GM12878 (cell line): ENCODE measurements around the gene DTD1. TPM values are rescaled to one million over a fixed set of nuclear protein-coding genes. Genes with fewer than 3 reads are reported as not detected.

ENCODE experiments used
- ATAC-seq: fragments of 200-7000 bp; cut with Tn5 transposase; 3 replicates; pipeline ENCODE4 v1.9.1; 2020; ENCODE audit warnings: mild to moderate bottlenecking, moderate library complexity
- BruUV-seq: library from RNA; stranded (reverse); fragments of 400-500 nt; replicated peaks from 2 replicates; lab custom pipeline; 2021; lab: Mats Ljungman, UMichigan
- CTCF ChIA-PET: fragments of 300-600 bp; sonication (Branson Sonifier 250); formaldehyde crosslinking; extraction: SDS; loops from one replicate; lab custom pipeline; 2021; ENCODE audit warnings: inconsistent platforms; lab: Yijun Ruan, JAX
- POLR2A ChIA-PET: fragments of 350-600 bp; formaldehyde crosslinking; extraction: SDS; loops from one replicate; lab custom pipeline; 2021; ENCODE audit warnings: inconsistent platforms; lab: Charles Lee
- RAD21 ChIA-PET: fragments of 300-600 bp; sonication (Branson Sonifier 250); formaldehyde crosslinking; loops from one replicate; lab custom pipeline; 2023; ENCODE audit warnings: antibody characterized with exemption; ENCODE audit not compliant: unreplicated experiment; lab: Charles Lee
- SMC1A ChIA-PET: fragments of 300-600 bp; sonication (Branson Sonifier 250); formaldehyde crosslinking; loops from one replicate; lab custom pipeline; 2023; ENCODE audit not compliant: unreplicated experiment, uncharacterized antibody; lab: Charles Lee
- DNase-seq: peaks from one replicate; pipeline ENCODE4 v3.0.0-alpha.2; 2011; ENCODE audit warnings: low read depth, low spot score
- FAIRE-seq: peaks from 3 replicates; lab custom pipeline; 2011; peaks lifted over from hg19 to GRCh38; lab: Jason Lieb, UNC
- H2AFZ ChIP-seq: 2 replicates; pipeline ENCODE4 v1.6.0; 2011; ENCODE audit warnings: low read depth, low read length, control low read depth; ENCODE audit not compliant: control insufficient read depth
- H3K27ac ChIP-seq: 2 replicates; pipeline ENCODE4 v1.5.1; 2011; ENCODE audit warnings: control low read depth; ENCODE audit not compliant: control insufficient read depth, insufficient read depth
- H3K27me3 ChIP-seq, 2 experiments: replicated peaks in 1 of 2; 2 replicates each; pipeline versions ENCODE4 v1.6.0 to v1.6.1; 2011; ENCODE audit warnings: low read length in 1 of 2; ENCODE audit not compliant: control insufficient read depth in 2 of 2, insufficient read depth in 2 of 2
- H3K36me3 ChIP-seq, 2 experiments: 2 replicates each; pipeline ENCODE4 v1.5.1; 2011; ENCODE audit warnings: low read length in 1 of 2; ENCODE audit not compliant: control insufficient read depth in 2 of 2, insufficient read depth in 2 of 2
- H3K4me1 ChIP-seq: 2 replicates; pipeline ENCODE4 v1.6.1; 2011; ENCODE audit warnings: mild to moderate bottlenecking, low read length, moderate library complexity, mixed read lengths; ENCODE audit not compliant: control insufficient read depth, insufficient read depth
- H3K4me2 ChIP-seq: 2 replicates; pipeline ENCODE4 v1.6.0; 2011; ENCODE audit warnings: control low read depth; ENCODE audit not compliant: control insufficient read depth, insufficient read depth
- H3K4me3 ChIP-seq: fragments of 200-600 bp; sonication (generic); 2 replicates; pipeline ENCODE4 v1.5.1; 2016
- H3K79me2 ChIP-seq: 2 replicates; pipeline ENCODE4 v1.6.0; 2011; ENCODE audit warnings: low read length; ENCODE audit not compliant: control insufficient read depth, insufficient read depth
- H3K9ac ChIP-seq: 2 replicates; pipeline ENCODE4 v1.8.0; 2011; ENCODE audit warnings: low read length, control low read depth, mixed read lengths; ENCODE audit not compliant: control insufficient read depth, insufficient read depth
- H3K9me3 ChIP-seq: replicated peaks from 3 replicates; pipeline ENCODE4 v1.5.1; 2011; ENCODE audit warnings: mild to moderate bottlenecking, low read length; ENCODE audit not compliant: control insufficient read depth, insufficient read depth
- H4K20me1 ChIP-seq: 2 replicates; pipeline ENCODE4 v1.6.0; 2011; ENCODE audit not compliant: control insufficient read depth, insufficient read depth
- CBFB ChIP-seq: IDR thresholded peaks from 2 replicates; pipeline ENCODE4 v1.6.1; 2016; ENCODE audit warnings: antibody characterized with exemption, low read depth
- IRF4 ChIP-seq: IDR thresholded peaks from 2 replicates; pipeline ENCODE4 v1.6.1; 2011; ENCODE audit warnings: low read depth, low read length
- SUPT20H ChIP-seq: IDR thresholded peaks from 2 replicates; pipeline ENCODE4 v1.6.1; 2011; ENCODE audit warnings: low read depth, mild to moderate bottlenecking, low read length, moderate library complexity, borderline replicate concordance; ENCODE audit not compliant: control insufficient read depth
- SUZ12 ChIP-seq: fragments of 200-600 bp; sonication (generic); IDR thresholded peaks from one replicate; pipeline ENCODE4 v1.6.1; 2018; ENCODE audit warnings: antibody characterized with exemption, mild to moderate bottlenecking; ENCODE audit not compliant: unreplicated experiment
- ZNF592 ChIP-seq: fragments of 450-650 bp; IDR thresholded peaks from 2 replicates; pipeline ENCODE4 v1.6.1; 2017; ENCODE audit warnings: mild to moderate bottlenecking, moderate library complexity
- WGBS: methylation state at CpG from one replicate; pipeline ENCODE4 v1.1.6; 2016; ENCODE audit warnings: low lambda C conversion rate; ENCODE audit not compliant: insufficient replicate concordance, insufficient coverage; ENCODE audit errors: missing lambda C conversion rate; 5-methylcytosine and 5-hydroxymethylcytosine counted together
- in situ Hi-C: fragments of 300-500 bp; cut with MboI; formaldehyde crosslinking; loops from 9 replicates; pipeline ENCODE4 v1.14.3; 2018; ENCODE audit warnings: mixed read lengths
- intact Hi-C: fragments of 100-400 bp; cut with micrococcal nuclease; formaldehyde crosslinking; loops from one replicate; pipeline ENCODE4 v1.14.2; 2022; ENCODE audit not compliant: unreplicated experiment
- polyA plus RNA-seq, 11 experiments: library from polyadenylated mRNA; depleted of rRNA in 4 of 11; unstranded in 6 of 11; stranded (reverse) in 5 of 11; fragments of >200 nt; fragmentation: Nextera tagmentation in 4 of 11; fragmentation: Illumina TruSeq in 1 of 11; extraction: Ambion mirVana in 4 of 11; extraction: Trizol in 1 of 11; gene quantifications; 1 replicate in 1 of 11; 2 replicates in 10 of 11; pipeline versions ENCODE4 v1.2.1 to v1.2.3, GENCODE V29; 2011 to 2016; ENCODE audit warnings: inconsistent platforms in 2 of 11, missing spikeins in 2 of 11, low read depth in 1 of 11
- total RNA-seq, 4 experiments: library from RNA; depleted of rRNA in 3 of 4; stranded (reverse); fragments of >200 nt in 3 of 4; fragmentation: Illumina TruSeq in 1 of 4; extraction: Trizol in 1 of 4; gene quantifications; 2 replicates each; pipeline versions ENCODE4 v1.2.1 to v1.2.3, GENCODE V29; 2013 to 2021
- TF ChIP-seq, protein P1 (sequence below): fragments of 450-650 bp; IDR thresholded peaks from 2 replicates; pipeline ENCODE4 v1.6.1; 2018; ENCODE audit warnings: borderline replicate concordance, mild to moderate bottlenecking; ENCODE audit not compliant: partially characterized antibody
- TF ChIP-seq, protein P2 (sequence below): IDR thresholded peaks from 2 replicates; pipeline ENCODE4 v1.6.1; 2012; ENCODE audit warnings: low read depth, low read length, improper control_type of control experiment
- TF ChIP-seq, protein P3 (sequence below): fragments of 450-650 bp; IDR thresholded peaks from 2 replicates; pipeline ENCODE4 v1.6.1; 2016; ENCODE audit warnings: mild to moderate bottlenecking, moderate library complexity, borderline replicate concordance

The DTD1 gene
- total and polyA plus RNA-seq, 10 of the 15 experiments (the other 5 are each of a cell fraction or from before 2014, with no cell fraction given), result 24.3 to 99.8 (median 63.3) TPM

GRCh38 chr20:18543932-18544331, 43.9 kb upstream of the DTD1 start (continued):
- TF ChIP-seq, protein P1, sequence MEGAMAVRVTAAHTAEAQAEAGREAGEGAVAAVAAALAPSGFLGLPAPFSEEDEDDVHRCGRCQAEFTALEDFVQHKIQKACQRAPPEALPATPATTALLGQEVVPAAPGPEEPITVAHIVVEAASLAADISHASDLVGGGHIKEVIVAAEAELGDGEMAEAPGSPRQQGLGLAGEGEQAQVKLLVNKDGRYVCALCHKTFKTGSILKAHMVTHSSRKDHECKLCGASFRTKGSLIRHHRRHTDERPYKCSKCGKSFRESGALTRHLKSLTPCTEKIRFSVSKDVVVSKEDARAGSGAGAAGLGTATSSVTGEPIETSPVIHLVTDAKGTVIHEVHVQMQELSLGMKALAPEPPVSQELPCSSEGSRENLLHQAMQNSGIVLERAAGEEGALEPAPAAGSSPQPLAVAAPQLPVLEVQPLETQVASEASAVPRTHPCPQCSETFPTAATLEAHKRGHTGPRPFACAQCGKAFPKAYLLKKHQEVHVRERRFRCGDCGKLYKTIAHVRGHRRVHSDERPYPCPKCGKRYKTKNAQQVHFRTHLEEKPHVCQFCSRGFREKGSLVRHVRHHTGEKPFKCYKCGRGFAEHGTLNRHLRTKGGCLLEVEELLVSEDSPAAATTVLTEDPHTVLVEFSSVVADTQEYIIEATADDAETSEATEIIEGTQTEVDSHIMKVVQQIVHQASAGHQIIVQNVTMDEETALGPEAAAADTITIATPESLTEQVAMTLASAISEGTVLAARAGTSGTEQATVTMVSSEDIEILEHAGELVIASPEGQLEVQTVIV, result no peak
- TF ChIP-seq SUZ12, result no peak
- TF ChIP-seq, protein P2, sequence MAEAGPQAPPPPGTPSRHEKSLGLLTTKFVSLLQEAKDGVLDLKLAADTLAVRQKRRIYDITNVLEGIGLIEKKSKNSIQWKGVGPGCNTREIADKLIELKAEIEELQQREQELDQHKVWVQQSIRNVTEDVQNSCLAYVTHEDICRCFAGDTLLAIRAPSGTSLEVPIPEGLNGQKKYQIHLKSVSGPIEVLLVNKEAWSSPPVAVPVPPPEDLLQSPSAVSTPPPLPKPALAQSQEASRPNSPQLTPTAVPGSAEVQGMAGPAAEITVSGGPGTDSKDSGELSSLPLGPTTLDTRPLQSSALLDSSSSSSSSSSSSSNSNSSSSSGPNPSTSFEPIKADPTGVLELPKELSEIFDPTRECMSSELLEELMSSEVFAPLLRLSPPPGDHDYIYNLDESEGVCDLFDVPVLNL, result no peak
- TF ChIP-seq, all 136 proteins: peak for 0

DNA sequence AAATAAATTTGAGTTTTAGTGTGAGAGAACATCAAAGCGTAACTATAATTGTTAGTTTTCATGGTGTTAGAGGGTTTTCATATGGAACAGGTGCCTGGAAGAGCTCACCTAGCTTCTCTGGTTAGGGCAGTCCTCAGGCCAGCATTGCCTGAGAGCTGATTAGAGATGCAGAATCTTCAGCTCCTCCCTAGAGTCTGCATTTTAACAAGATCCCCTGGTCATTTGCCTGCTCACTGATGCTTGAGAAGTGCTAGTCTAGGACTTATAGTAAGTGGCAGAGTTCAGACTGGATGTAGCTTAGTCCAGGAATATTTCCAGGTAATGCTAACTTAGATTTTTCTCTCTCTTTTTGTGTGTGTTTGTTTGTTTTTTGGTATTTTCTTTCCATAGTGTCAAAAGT, 42.3 kb upstream of the DTD1 start:
- H2AFZ ChIP-seq, result no peak overlapping the region
- RAD21 ChIA-PET, result no interaction called here
- ATAC-seq (no peak), DNase-seq (no peak), FAIRE-seq (no peak)
- no peak overlapping the region for H3K4me3 ChIP-seq
- CTCF ChIA-PET, result no interaction called here
- no peak overlapping the region for H3K27ac ChIP-seq
- 90% methylated on average over 1 of the region's 1 CpG for WGBS
- no peaks in the 10 kb centered on the region for H3K79me2 ChIP-seq
- H4K20me1 ChIP-seq, result no peaks in the 10 kb centered on the region
- in situ Hi-C loops, result no loop called here
- no TSS peak for BruUV-seq
- no peaks in the 10 kb centered on the region for H3K4me1 ChIP-seq
- H3K4me2 ChIP-seq, result no peak overlapping the region
- peaks cover 10 to 42% of the 10 kb centered on the region in 2 experiments; a peak in 3 of 4 replicates for H3K36me3 ChIP-seq
- H3K9me3 ChIP-seq, result no peaks in the 10 kb centered on the region
- intact Hi-C loops, result no loop called here
- no peaks in the 10 kb centered on the region for H3K27me3 ChIP-seq
- POLR2A ChIA-PET, result no interaction called here
- no peak overlapping the region for H3K9ac ChIP-seq
- SMC1A ChIA-PET, result no interaction called here
- TF ChIP-seq ZNF592 (no peak), CBFB (no peak), IRF4 (no peak), SUPT20H (no peak)
- TF ChIP-seq, protein P3, sequence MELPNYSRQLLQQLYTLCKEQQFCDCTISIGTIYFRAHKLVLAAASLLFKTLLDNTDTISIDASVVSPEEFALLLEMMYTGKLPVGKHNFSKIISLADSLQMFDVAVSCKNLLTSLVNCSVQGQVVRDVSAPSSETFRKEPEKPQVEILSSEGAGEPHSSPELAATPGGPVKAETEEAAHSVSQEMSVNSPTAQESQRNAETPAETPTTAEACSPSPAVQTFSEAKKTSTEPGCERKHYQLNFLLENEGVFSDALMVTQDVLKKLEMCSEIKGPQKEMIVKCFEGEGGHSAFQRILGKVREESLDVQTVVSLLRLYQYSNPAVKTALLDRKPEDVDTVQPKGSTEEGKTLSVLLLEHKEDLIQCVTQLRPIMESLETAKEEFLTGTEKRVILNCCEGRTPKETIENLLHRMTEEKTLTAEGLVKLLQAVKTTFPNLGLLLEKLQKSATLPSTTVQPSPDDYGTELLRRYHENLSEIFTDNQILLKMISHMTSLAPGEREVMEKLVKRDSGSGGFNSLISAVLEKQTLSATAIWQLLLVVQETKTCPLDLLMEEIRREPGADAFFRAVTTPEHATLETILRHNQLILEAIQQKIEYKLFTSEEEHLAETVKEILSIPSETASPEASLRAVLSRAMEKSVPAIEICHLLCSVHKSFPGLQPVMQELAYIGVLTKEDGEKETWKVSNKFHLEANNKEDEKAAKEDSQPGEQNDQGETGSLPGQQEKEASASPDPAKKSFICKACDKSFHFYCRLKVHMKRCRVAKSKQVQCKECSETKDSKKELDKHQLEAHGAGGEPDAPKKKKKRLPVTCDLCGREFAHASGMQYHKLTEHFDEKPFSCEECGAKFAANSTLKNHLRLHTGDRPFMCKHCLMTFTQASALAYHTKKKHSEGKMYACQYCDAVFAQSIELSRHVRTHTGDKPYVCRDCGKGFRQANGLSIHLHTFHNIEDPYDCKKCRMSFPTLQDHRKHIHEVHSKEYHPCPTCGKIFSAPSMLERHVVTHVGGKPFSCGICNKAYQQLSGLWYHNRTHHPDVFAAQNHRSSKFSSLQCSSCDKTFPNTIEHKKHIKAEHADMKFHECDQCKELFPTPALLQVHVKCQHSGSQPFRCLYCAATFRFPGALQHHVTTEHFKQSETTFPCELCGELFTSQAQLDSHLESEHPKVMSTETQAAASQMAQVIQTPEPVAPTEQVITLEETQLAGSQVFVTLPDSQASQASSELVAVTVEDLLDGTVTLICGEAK, result no peak
